Suprapubic skin (tissue), 4 donors: ENCODE data around the gene PELI2. TPM values are rescaled to one million over a fixed set of nuclear protein-coding genes. Genes with fewer than 3 reads are reported as not detected.

ENCODE experiments used
- DNase-seq, 2 donors: peaks; one replicate each; pipeline ENCODE4 v3.0.0-alpha.2; 2019; ENCODE audit warnings: low spot score in 2 of 2
- H3K27ac ChIP-seq: fragments of 200-600 bp; sonication (generic); one replicate; pipeline ENCODE4 v1.5.1; 2019
- H3K27me3 ChIP-seq: fragments of 200-600 bp; sonication (generic); one replicate; pipeline ENCODE4 v1.5.1; 2019
- H3K36me3 ChIP-seq: fragments of 200-600 bp; sonication (generic); one replicate; pipeline ENCODE4 v1.5.1; 2019
- H3K4me1 ChIP-seq: fragments of 200-600 bp; sonication (generic); one replicate; pipeline ENCODE4 v1.5.1; 2019
- H3K4me3 ChIP-seq: fragments of 200-600 bp; sonication (generic); one replicate; pipeline ENCODE4 v1.5.1; 2019; ENCODE audit warnings: mild to moderate bottlenecking
- H3K9me3 ChIP-seq: fragments of 200-600 bp; sonication (generic); one replicate; pipeline ENCODE4 v1.5.1; 2019
- EP300 ChIP-seq: sonication (generic); formaldehyde crosslinking; IDR thresholded peaks from one replicate; pipeline ENCODE4 v1.6.1; 2017; ENCODE audit warnings: antibody characterized with exemption
- POLR2A ChIP-seq, 2 donors: fragments of 450-650 bp; IDR thresholded peaks; one replicate each; pipeline ENCODE4 v1.6.1; 2017; ENCODE audit warnings: antibody characterized with exemption in 2 of 2, mild to moderate bottlenecking in 2 of 2, moderate library complexity in 2 of 2
- POLR2AphosphoS5 ChIP-seq, 3 donors: sonication (generic); formaldehyde crosslinking; IDR thresholded peaks; one replicate each; pipeline ENCODE4 v1.6.1; 2017; ENCODE audit warnings: antibody characterized with exemption in 3 of 3
- WGBS: methylation state at CpG from one replicate; pipeline ENCODE4 v1.1.5; 2018; 5-methylcytosine and 5-hydroxymethylcytosine counted together
- total RNA-seq, 4 donors: library from RNA; depleted of rRNA; stranded (reverse); fragments of >200 nt; gene quantifications; one replicate each; pipeline ENCODE4 v1.1.0, GENCODE V29; 2016
- TF ChIP-seq, protein P1 (sequence below), 2 donors: fragments of 200-600 bp in 1 of 2; fragments of 450-650 bp in 1 of 2; sonication (generic) in 1 of 2; IDR thresholded peaks; one replicate each; pipeline ENCODE4 v1.5.1; 2016 to 2019; ENCODE audit warnings: antibody characterized with exemption in 2 of 2, mild to moderate bottlenecking in 1 of 2, moderate library complexity in 1 of 2

PELI2 gene
- total RNA-seq, 4 donors from 2014 or later = 6.9 to 19.4 (median 12.6) TPM

DNA sequence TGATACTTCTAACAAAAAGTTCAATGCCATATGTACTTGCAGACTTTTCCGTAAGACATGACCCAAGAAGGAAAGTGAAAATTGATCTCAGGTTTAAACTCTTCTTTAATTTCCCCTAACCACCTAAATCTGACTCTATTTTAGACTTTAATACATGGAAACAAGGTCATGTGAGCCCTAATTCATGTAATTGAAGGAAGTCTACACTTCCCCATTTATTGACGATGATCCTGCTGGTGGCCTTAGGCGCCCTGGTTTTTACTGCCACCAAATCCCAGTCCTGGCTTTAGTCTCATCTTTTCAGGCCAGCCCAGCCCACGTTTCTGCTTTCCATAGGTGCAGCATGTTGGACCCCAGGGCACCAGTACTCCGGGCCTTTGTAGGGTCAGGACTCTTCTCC, 157.9 kb downstream of the PELI2 start:
- H3K36me3 ChIP-seq = no peaks in the 10 kb centered on the region
- no peak overlapping the region for H3K27ac ChIP-seq
- H3K27me3 ChIP-seq = no peaks in the 10 kb centered on the region
- H3K4me3 ChIP-seq = no peak overlapping the region
- no peak for DNase-seq
- peaks cover 4% of the 10 kb centered on the region for H3K4me1 ChIP-seq
- no peaks in the 10 kb centered on the region for H3K9me3 ChIP-seq
- WGBS = 88% methylated on average over 5 of the region's 5 CpGs
- TF ChIP-seq POLR2A (IDR thresholded peaks at IDR 0.05) (no peak), POLR2AphosphoS5 (IDR thresholded peaks at IDR 0.05) (no peak), EP300 (no peak)
- TF ChIP-seq, protein P1, sequence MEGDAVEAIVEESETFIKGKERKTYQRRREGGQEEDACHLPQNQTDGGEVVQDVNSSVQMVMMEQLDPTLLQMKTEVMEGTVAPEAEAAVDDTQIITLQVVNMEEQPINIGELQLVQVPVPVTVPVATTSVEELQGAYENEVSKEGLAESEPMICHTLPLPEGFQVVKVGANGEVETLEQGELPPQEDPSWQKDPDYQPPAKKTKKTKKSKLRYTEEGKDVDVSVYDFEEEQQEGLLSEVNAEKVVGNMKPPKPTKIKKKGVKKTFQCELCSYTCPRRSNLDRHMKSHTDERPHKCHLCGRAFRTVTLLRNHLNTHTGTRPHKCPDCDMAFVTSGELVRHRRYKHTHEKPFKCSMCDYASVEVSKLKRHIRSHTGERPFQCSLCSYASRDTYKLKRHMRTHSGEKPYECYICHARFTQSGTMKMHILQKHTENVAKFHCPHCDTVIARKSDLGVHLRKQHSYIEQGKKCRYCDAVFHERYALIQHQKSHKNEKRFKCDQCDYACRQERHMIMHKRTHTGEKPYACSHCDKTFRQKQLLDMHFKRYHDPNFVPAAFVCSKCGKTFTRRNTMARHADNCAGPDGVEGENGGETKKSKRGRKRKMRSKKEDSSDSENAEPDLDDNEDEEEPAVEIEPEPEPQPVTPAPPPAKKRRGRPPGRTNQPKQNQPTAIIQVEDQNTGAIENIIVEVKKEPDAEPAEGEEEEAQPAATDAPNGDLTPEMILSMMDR (IDR thresholded peaks at IDR 0.05) = no peak

DNA sequence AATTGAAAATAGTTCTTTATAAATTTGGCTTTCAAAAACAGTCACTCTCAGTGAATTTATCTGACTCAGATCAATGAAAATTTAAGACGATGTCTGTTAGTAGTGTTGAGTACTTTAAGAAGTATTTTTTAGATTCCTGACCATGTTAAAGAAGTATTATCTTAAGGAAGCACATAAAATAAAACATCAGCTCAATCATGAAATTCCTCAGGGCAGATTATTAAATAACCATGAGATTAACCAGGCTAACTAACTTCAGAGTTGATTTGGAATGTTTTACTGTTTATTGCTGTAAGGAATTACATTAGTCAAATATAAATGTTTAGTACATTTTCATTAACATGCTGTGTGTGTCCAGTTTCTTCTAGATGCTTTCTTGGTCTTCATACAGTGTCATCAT, 160.2 kb downstream of the PELI2 start:
- TF ChIP-seq POLR2A (IDR thresholded peaks at IDR 0.05) = no peak
- no peak for TF ChIP-seq EP300
- TF ChIP-seq POLR2AphosphoS5 (IDR thresholded peaks at IDR 0.05) = no peak
- TF ChIP-seq, protein P1 (IDR thresholded peaks at IDR 0.05) = no peak
- no peaks in the 10 kb centered on the region for H3K4me1 ChIP-seq
- no peaks in the 10 kb centered on the region for H3K9me3 ChIP-seq
- DNase-seq = no peak
- H3K27me3 ChIP-seq = no peaks in the 10 kb centered on the region
- no peak overlapping the region for H3K27ac ChIP-seq
- no peaks in the 10 kb centered on the region for H3K36me3 ChIP-seq
- 68% methylated on average over 1 of the region's 1 CpG for WGBS
- no peak overlapping the region for H3K4me3 ChIP-seq

DNA sequence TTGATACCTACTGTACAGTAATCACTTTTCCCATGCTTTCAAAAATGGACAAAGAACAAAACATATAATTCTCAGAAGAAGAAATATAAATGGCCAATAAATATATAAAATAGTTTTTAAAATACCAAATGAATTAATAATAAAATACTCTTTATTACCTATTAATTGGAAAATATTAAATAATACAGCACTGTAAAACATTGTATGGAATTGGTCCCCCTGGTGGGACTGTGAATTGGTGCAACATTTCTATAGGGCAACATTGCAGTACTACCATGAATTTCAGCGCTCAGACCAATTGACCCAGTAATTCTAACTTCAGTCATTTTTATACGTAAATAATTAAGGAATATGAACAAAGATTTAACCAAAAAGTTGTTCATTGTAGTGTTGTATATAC, 162.6 kb downstream of the PELI2 start:
- Histone ChIP-seq H3K4me3 (no peak overlapping the region), H3K9me3 (no peaks in the 10 kb centered on the region), H3K27me3 (no peaks in the 10 kb centered on the region), H3K4me1 (no peaks in the 10 kb centered on the region), H3K27ac (no peak overlapping the region), H3K36me3 (no peaks in the 10 kb centered on the region)
- no peak for TF ChIP-seq POLR2AphosphoS5 (IDR thresholded peaks at IDR 0.05)
- DNase-seq = no peak
- WGBS = 95% methylated on average over 2 of the region's 2 CpGs

DNA sequence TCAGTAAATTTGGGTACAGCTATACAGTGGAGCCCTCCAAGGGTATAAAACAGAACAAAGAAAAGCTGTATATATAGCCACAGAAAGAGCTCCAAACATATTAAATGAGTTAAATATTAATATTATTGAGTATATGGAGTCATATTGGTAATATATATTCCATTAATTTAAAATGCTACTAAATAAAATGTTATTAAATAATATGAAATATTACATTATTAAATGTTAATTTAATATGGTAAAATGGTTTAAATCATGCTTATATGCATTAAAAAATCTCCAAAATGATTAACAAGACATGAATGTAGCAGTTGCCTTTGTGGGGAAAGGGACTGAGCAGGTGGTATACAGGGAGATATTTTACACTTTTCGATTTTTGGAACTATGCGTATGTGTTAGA, 164.0 kb downstream of the PELI2 start:
- no peak overlapping the region for H3K4me3 ChIP-seq
- no peaks in the 10 kb centered on the region for H3K27me3 ChIP-seq
- WGBS = 97% methylated on average over 2 of the region's 2 CpGs
- H3K36me3 ChIP-seq = no peaks in the 10 kb centered on the region
- DNase-seq = no peak
- TF ChIP-seq POLR2AphosphoS5 (IDR thresholded peaks at IDR 0.05) (no peak), EP300 (no peak), POLR2A (IDR thresholded peaks at IDR 0.05) (no peak)
- TF ChIP-seq, protein P1 (IDR thresholded peaks at IDR 0.05) = no peak
- H3K27ac ChIP-seq = no peak overlapping the region
- H3K4me1 ChIP-seq = no peaks in the 10 kb centered on the region
- H3K9me3 ChIP-seq = no peaks in the 10 kb centered on the region

DNA sequence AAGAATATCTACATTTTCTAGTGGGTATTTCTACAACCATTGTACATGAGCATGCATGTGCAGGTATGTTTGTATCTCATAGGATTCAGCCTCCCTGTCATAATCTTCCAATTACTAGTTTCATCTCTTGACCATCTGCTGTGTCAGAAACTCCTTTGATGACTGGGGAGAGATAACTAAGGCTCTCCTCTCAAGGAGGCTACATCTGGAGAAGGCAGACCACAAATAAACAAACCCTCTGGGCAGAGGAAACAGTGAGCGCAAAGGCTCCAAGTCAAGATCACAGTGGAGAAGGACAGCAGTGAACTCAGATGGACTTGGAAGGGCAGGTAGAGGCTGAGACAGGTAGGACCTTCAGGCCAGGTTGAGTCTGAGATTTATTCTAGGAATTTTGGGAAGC, 166.4 kb downstream of the PELI2 start:
- Histone ChIP-seq H3K4me3 (no peak overlapping the region), H3K27ac (no peak overlapping the region), H3K27me3 (no peaks in the 10 kb centered on the region), H3K4me1 (no peaks in the 10 kb centered on the region), H3K36me3 (peaks cover 8% of the 10 kb centered on the region), H3K9me3 (no peaks in the 10 kb centered on the region)
- 94% methylated on average over 1 of the region's 1 CpG for WGBS
- TF ChIP-seq POLR2AphosphoS5 (IDR thresholded peaks at IDR 0.05) (no peak), EP300 (no peak), POLR2A (IDR thresholded peaks at IDR 0.05) (no peak)
- TF ChIP-seq, protein P1 (IDR thresholded peaks at IDR 0.05) = no peak
- no peak for DNase-seq

DNA sequence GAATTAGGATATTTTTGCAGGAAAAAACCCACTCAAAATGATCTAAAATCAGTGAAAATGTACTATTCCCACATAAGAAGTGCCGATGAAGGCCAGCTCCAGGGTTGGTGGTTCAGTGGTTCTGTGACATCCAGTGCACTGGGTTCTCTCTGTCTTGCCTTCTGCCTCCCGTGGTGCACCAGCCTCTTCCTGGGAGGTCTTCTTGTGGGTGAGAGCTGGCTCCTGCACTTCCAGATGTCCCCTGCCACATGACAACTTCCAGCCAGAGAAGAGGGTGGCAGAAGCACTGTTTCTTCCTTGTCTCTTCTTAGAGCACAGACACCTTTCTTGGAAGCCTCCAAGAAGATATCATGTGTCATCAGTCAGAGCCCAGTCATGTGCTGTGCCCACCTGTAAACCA, 170.9 kb downstream of the PELI2 start:
- H3K4me1 ChIP-seq = no peaks in the 10 kb centered on the region
- H3K36me3 ChIP-seq = peaks cover 28% of the 10 kb centered on the region
- no peak for TF ChIP-seq EP300
- no peak for TF ChIP-seq POLR2AphosphoS5 (IDR thresholded peaks at IDR 0.05)
- TF ChIP-seq POLR2A (IDR thresholded peaks at IDR 0.05) = no peak
- no peaks in the 10 kb centered on the region for H3K27me3 ChIP-seq
- 91% methylated on average over 2 of the region's 2 CpGs for WGBS
- no peak overlapping the region for H3K27ac ChIP-seq
- no peak overlapping the region for H3K4me3 ChIP-seq
- DNase-seq = no peak
- no peaks in the 10 kb centered on the region for H3K9me3 ChIP-seq
